ENCODE results near the gene SMTNL2. TPM values are rescaled to one million over a fixed set of nuclear protein-coding genes. Genes with fewer than 3 reads are reported as not detected.

SMTNL2 gene
- total RNA-seq, 2 donors from 2014 or later: 0.51 to 0.79 TPM

GRCh38 chr17:4542003-4542725 lies 42.2 kb upstream of the SMTNL2 start:
- H3K9ac ChIP-seq (ENCODE audit: extremely low read depth, low read length, poor library complexity, severe bottlenecking): no peak overlapping the region
- no peaks in the 10 kb centered on the region for H3K27me3 Mint-ChIP-seq (ENCODE audit: insufficient read depth)
- no peak overlapping the region for H3K27ac Mint-ChIP-seq
- H3K9me3 ChIP-seq (ENCODE audit: control insufficient read depth, low read length): no peaks in the 10 kb centered on the region
- DNase-seq: no peak
- H3K36me3 ChIP-seq (ENCODE audit: control insufficient read depth, insufficient read depth, low read length): peaks cover 23% of the 10 kb centered on the region
- TF ChIP-seq CTCF (conservative IDR thresholded peaks at IDR 0.05): no peak
- no peak overlapping the region for H3K4me3 Mint-ChIP-seq
- H3K27ac ChIP-seq (ENCODE audit: low read depth, low read length): no peak overlapping the region
- H3K4me1 Mint-ChIP-seq: no peaks in the 10 kb centered on the region
- 95 to 98% methylated on average over 14 of the region's 14 CpGs for WGBS, 2 experiments (ENCODE audit: insufficient coverage in 1 of 2, insufficient read length in 1 of 2)
- H3K9me3 Mint-ChIP-seq: no peaks in the 10 kb centered on the region
- peaks cover 40% of the 10 kb centered on the region for H3K36me3 Mint-ChIP-seq (ENCODE audit: low read depth)
- H3K27me3 ChIP-seq (ENCODE audit: control insufficient read depth, insufficient read depth, low read length, poor library complexity, severe bottlenecking): no peaks in the 10 kb centered on the region
- no peak overlapping the region for H3K4me3 ChIP-seq (ENCODE audit: low read length)
- no peaks in the 10 kb centered on the region for H3K4me1 ChIP-seq (ENCODE audit: control insufficient read depth, insufficient read depth, low read length)

GRCh38 chr17:4542726-4543191 lies 41.6 kb upstream of the SMTNL2 start:
- TF ChIP-seq CTCF (conservative IDR thresholded peaks at IDR 0.05): no peak
- H3K27ac Mint-ChIP-seq: no peak overlapping the region
- H3K9me3 ChIP-seq (ENCODE audit: control insufficient read depth, low read length): no peaks in the 10 kb centered on the region
- H3K4me1 ChIP-seq (ENCODE audit: control insufficient read depth, insufficient read depth, low read length): no peaks in the 10 kb centered on the region
- H3K36me3 Mint-ChIP-seq (ENCODE audit: low read depth): peaks cover 45% of the 10 kb centered on the region
- H3K4me3 ChIP-seq (ENCODE audit: low read length): no peak overlapping the region
- no peak overlapping the region for H3K9ac ChIP-seq (ENCODE audit: extremely low read depth, low read length, poor library complexity, severe bottlenecking)
- no peaks in the 10 kb centered on the region for H3K4me1 Mint-ChIP-seq
- WGBS, 2 experiments (ENCODE audit: insufficient coverage in 1 of 2, insufficient read length in 1 of 2): 95 to 96% methylated on average over 17 to 19 of the region's 19 CpGs
- H3K27me3 Mint-ChIP-seq (ENCODE audit: insufficient read depth): no peaks in the 10 kb centered on the region
- no peak overlapping the region for H3K27ac ChIP-seq (ENCODE audit: low read depth, low read length)
- no peaks in the 10 kb centered on the region for H3K27me3 ChIP-seq (ENCODE audit: control insufficient read depth, insufficient read depth, low read length, poor library complexity, severe bottlenecking)
- H3K4me3 Mint-ChIP-seq: no peak overlapping the region
- no peak for DNase-seq
- no peaks in the 10 kb centered on the region for H3K9me3 Mint-ChIP-seq
- peaks cover 23% of the 10 kb centered on the region for H3K36me3 ChIP-seq (ENCODE audit: control insufficient read depth, insufficient read depth, low read length)

- peaks cover 48% of the 10 kb centered on the region for H3K36me3 Mint-ChIP-seq (ENCODE audit: low read depth)
- no peak for DNase-seq
- 91 to 92% methylated on average over 17 to 19 of the region's 19 CpGs for WGBS, 2 experiments (ENCODE audit: insufficient coverage in 1 of 2, insufficient read length in 1 of 2)
- no peaks in the 10 kb centered on the region for H3K9me3 Mint-ChIP-seq
- Histone ChIP-seq H3K4me3 (ENCODE audit: low read length) (no peak overlapping the region), H3K36me3 (ENCODE audit: control insufficient read depth, insufficient read depth, low read length) (peaks cover 23% of the 10 kb centered on the region), H3K4me1 (ENCODE audit: control insufficient read depth, insufficient read depth, low read length) (no peaks in the 10 kb centered on the region), H3K27ac (ENCODE audit: low read depth, low read length) (no peak overlapping the region), H3K9ac (ENCODE audit: extremely low read depth, low read length, poor library complexity, severe bottlenecking) (no peak overlapping the region), H3K27me3 (ENCODE audit: control insufficient read depth, insufficient read depth, low read length, poor library complexity, severe bottlenecking) (no peaks in the 10 kb centered on the region), H3K9me3 (ENCODE audit: control insufficient read depth, low read length) (no peaks in the 10 kb centered on the region)
- H3K4me1 Mint-ChIP-seq: no peaks in the 10 kb centered on the region
- H3K27me3 Mint-ChIP-seq (ENCODE audit: insufficient read depth): no peaks in the 10 kb centered on the region
- no peak overlapping the region for H3K4me3 Mint-ChIP-seq
- H3K27ac Mint-ChIP-seq: no peak overlapping the region
- TF ChIP-seq CTCF (conservative IDR thresholded peaks at IDR 0.05): no peak
These were observed 40.7 kb upstream of the SMTNL2 start for GRCh38 chr17:4543557-4544026.
